Right lobe of liver (tissue), 6 donors: ENCODE results near the gene APPL1. TPM values are rescaled to one million over a fixed set of nuclear protein-coding genes. Genes with fewer than 3 reads are reported as not detected.

ENCODE experiments used
- ATAC-seq, 4 donors: fragments of 200-7000 bp; cut with Tn5 transposase; one replicate each; pipeline ENCODE4 v1.9.1; 2020; ENCODE audit warnings: mild to moderate bottlenecking in 4 of 4, moderate library complexity in 4 of 4
- DNase-seq, 3 donors: peaks; one replicate each; pipeline ENCODE4 v3.0.0-alpha.2; 2020
- H3K27ac ChIP-seq, 3 donors: fragments of 200-600 bp; one replicate each; pipeline ENCODE4 v1.8.0; 2022
- H3K27me3 ChIP-seq, 2 donors: fragments of 200-600 bp; one replicate each; pipeline ENCODE4 v1.8.0; 2022
- H3K36me3 ChIP-seq, 4 donors: fragments of 200-600 bp; sonication (generic) in 1 of 4; one replicate each; pipeline versions ENCODE4 v1.5.1 to v1.8.0; 2017 to 2022; ENCODE audit warnings: control low read depth in 1 of 4
- H3K4me1 ChIP-seq, 4 donors: fragments of 200-600 bp; sonication (generic) in 1 of 4; one replicate each; pipeline versions ENCODE4 v1.5.1 to v1.8.0; 2017 to 2022; ENCODE audit warnings: control low read depth in 1 of 4
- H3K4me3 ChIP-seq, 3 donors: fragments of 200-600 bp; one replicate each; pipeline ENCODE4 v1.8.0; 2022
- H3K9me3 ChIP-seq, 4 donors: fragments of 200-600 bp; sonication (generic) in 1 of 4; one replicate each; pipeline versions ENCODE4 v1.5.1 to v1.8.0; 2017 to 2022; ENCODE audit warnings: control low read depth in 1 of 4
- CTCF ChIP-seq, 4 donors: fragments of 200-600 bp in 3 of 4; fragments of 450-650 bp in 1 of 4; IDR thresholded peaks; one replicate each; pipeline versions ENCODE4 v1.5.1 to v1.8.0; 2016 to 2022; ENCODE audit warnings: antibody characterized with exemption in 4 of 4, mild to moderate bottlenecking in 2 of 4
- POLR2A ChIP-seq: fragments of 450-650 bp; IDR thresholded peaks from one replicate; pipeline ENCODE4 v1.6.1; 2017; ENCODE audit warnings: antibody characterized with exemption, mild to moderate bottlenecking
- WGBS: methylation state at CpG from one replicate; pipeline ENCODE4 v1.1.6; 2018; ENCODE audit warnings: low coverage, low lambda C conversion rate; ENCODE audit not compliant: insufficient coverage; ENCODE audit errors: missing lambda C conversion rate; 5-methylcytosine and 5-hydroxymethylcytosine counted together
- intact Hi-C, 2 donors: fragments of 100-400 bp; cut with DNase I; formaldehyde crosslinking; loops; one replicate each; pipeline versions ENCODE4 v1.11.2 to v1.14.1; 2022
- total RNA-seq, 6 experiments: library from RNA; depleted of rRNA in 2 of 6; stranded (reverse); fragments of >200 nt in 2 of 6; fragmentation: NEBNext Ultra II Directional in 3 of 6; extraction: Animal tissue kit (Norgen Biotek cat#: 25700) in 3 of 6; gene quantifications; one replicate each; pipeline versions ENCODE4 v1.1.0 to v1.2.4, GENCODE V29; 2016 to 2023
- donor health status: DM: no; HTN: yes; CAD: no.
- donor health status: DM: no; HTN: no; CAD: no.
- donor health status: DM: no; HTN: no; CAD: no.
- donor health status: DM: no; HTN: yes; CAD: no.
- donor health status: DM: no; HTN: yes; CAD: no.

Gene APPL1
- total RNA-seq, 6 experiments from 2014 or later = 12.6 to 21.6 (median 16.6) TPM

GRCh38 chr3:57194641-57195040, 32.9 kb upstream of the APPL1 start:
- Histone ChIP-seq H3K27ac (no peak overlapping the region), H3K4me3 (no peak overlapping the region), H3K4me1 (no peaks in the 10 kb centered on the region), H3K9me3 (no peaks in the 10 kb centered on the region), H3K27me3 (no peaks in the 10 kb centered on the region), H3K36me3 (no peaks in the 10 kb centered on the region)
- TF ChIP-seq POLR2A = no peak
- no peak for TF ChIP-seq CTCF (IDR thresholded peaks at IDR 0.05)
- intact Hi-C loops = no loop called here
- WGBS = 90% methylated on average over 3 of the region's 4 CpGs
- no peak for DNase-seq
- ATAC-seq = no peak

DNA sequence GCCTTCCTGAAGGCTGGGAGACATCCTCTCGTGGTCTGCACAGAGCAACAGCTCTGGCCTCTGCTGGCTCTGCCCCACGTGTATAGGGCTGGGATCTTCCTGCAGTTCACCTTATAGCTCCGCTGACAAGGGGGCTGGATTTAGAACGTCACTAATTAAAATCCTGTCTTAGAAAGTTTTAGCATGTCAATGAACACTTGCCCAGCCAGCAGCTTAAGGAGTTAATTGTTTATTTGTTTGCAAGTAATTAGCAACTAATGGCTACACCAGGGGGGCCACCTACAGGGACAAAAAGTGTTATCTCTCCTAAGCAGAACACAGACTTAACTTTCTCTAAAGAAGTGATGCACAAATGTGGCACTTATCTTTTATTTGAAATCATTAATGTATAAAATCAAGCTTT, 27.6 kb upstream of the APPL1 start, which contains the start of gene HESX1:
TSS of gene HESX1 (minus strand) at position 84 of the 403 bp plus-strand sequence. CDS start at position 24, 60 bp downstream.
- intact Hi-C loops = no loop called here
- ATAC-seq = no peak
- Histone ChIP-seq H3K36me3 (no peaks in the 10 kb centered on the region), H3K9me3 (no peaks in the 10 kb centered on the region), H3K27me3 (no peaks in the 10 kb centered on the region), H3K27ac (no peak within 1 kb of the TSS), H3K4me3 (no peak within 1 kb of the TSS), H3K4me1 (no peaks in the 10 kb centered on the region)
- no peak for DNase-seq
- WGBS = 50% methylated on average over 3 of the region's 4 CpGs
- TF ChIP-seq POLR2A (no peak), CTCF (IDR thresholded peaks at IDR 0.05) (no peak)

DNA sequence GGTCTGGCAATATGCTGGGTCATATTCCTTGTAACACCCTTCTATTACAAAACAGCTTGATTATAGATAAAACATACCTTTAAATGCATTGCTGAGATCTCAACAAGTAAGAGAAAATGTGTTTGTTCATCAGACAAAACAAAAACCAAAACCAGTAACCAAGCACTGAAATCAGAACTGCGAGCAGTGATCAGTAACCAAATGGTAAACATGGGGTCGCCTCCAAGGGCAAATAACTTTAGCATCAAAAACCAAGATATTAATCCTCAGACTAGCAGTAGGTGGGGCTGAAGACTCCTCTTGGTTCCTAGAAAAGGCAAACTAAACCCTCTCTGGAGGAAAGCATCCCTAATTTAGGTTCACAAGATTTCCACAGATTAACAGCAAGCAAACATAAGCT, 21.1 kb upstream of the APPL1 start:
- no peak overlapping the region for H3K27ac ChIP-seq
- TF ChIP-seq POLR2A (no peak), CTCF (IDR thresholded peaks at IDR 0.05) (no peak)
- no peaks in the 10 kb centered on the region for H3K9me3 ChIP-seq
- no peak overlapping the region for H3K4me3 ChIP-seq
- ATAC-seq (no peak), DNase-seq (no peak)
- H3K27me3 ChIP-seq = no peaks in the 10 kb centered on the region
- no peaks in the 10 kb centered on the region for H3K4me1 ChIP-seq
- intact Hi-C loops = no loop called here
- WGBS = 71% methylated on average over 2 of the region's 2 CpGs
- H3K36me3 ChIP-seq = no peaks in the 10 kb centered on the region

DNA sequence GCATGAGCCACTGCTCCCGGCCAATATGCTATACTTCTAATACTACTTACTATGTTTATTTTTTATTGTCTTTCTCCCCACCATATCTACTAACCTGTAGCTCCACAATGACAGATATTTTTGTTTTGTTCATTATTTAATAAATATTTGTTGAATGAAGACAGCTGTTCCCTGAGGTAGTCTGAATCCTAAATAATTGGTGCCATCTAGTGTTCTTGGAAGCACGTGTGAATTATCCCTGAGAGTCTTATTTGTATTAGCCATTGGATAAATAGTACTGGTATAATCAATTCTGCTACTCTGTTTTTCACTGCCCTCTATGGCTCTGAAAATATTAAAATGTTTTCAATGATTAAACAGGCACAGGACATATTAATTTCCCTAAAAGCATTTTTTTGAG, 5.6 kb upstream of the APPL1 start:
- no peaks in the 10 kb centered on the region for H3K9me3 ChIP-seq
- H3K4me3 ChIP-seq = no peak overlapping the region
- H3K27ac ChIP-seq = no peak overlapping the region
- WGBS = 39% methylated on average over 2 of the region's 2 CpGs
- H3K27me3 ChIP-seq = no peaks in the 10 kb centered on the region
- H3K36me3 ChIP-seq = no peaks in the 10 kb centered on the region
- no peak for DNase-seq
- TF ChIP-seq POLR2A (no peak), CTCF (IDR thresholded peaks at IDR 0.05) (peak in 3 of 4 donors; percentile 28 to 42 (median 32))
- intact Hi-C loops = no loop called here
- peak in 3 of 4 donors; percentile 38 to 67 (median 49) for ATAC-seq
- no peaks in the 10 kb centered on the region for H3K4me1 ChIP-seq

DNA sequence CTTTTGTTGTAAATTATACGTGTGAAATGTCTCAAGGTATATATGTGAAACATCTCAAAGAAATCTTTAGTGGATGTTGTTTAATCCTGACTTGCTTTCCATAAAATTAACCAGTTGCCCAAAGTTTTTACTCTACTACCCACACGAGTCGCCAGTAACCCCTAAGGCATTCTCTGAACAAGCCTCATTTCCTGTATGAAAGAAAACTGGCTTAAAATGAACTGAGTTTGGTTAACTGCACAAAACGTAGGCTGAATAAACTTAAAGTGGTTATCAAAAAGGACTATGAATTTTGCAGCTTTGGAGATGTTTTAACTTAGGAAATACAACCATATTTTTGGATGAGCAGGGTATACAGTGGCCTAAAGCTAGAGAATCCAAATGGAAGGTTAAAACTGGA, 2.7 kb upstream of the APPL1 start:
- Histone ChIP-seq H3K4me3 (no peak overlapping the region), H3K36me3 (no peaks in the 10 kb centered on the region), H3K4me1 (peaks cover 0 to 14% (median 5%) of the 10 kb centered on the region in 4 donors), H3K27ac (no peak overlapping the region), H3K27me3 (no peaks in the 10 kb centered on the region), H3K9me3 (no peaks in the 10 kb centered on the region)
- intact Hi-C loops = no loop called here
- DNase-seq (no peak), ATAC-seq (no peak)
- no peak for TF ChIP-seq POLR2A
- TF ChIP-seq CTCF (IDR thresholded peaks at IDR 0.05) = no peak
- WGBS = 60% methylated on average over 4 of the region's 4 CpGs
